WTC11 (cell line): ENCODE data around the gene FAM72A.

Source experiments
- ELF4 ChIP-seq: sonication (generic); formaldehyde crosslinking; IDR thresholded peaks from 2 replicates; pipeline ENCODE4 v1.8.1; 2022; ENCODE audit warnings: low read depth, mild to moderate bottlenecking, moderate library complexity, missing genetic modification reagents
- JUN ChIP-seq: sonication (generic); formaldehyde crosslinking; IDR thresholded peaks from 2 replicates; pipeline ENCODE4 v1.8.0; 2023; ENCODE audit warnings: mild to moderate bottlenecking, missing genetic modification reagents
- RELA ChIP-seq: sonication (generic); formaldehyde crosslinking; IDR thresholded peaks from 2 replicates; pipeline ENCODE4 v1.8.1; 2022; ENCODE audit warnings: missing genetic modification reagents, mild to moderate bottlenecking, borderline replicate concordance
- SMAD4 ChIP-seq: sonication (generic); formaldehyde crosslinking; IDR thresholded peaks from 2 replicates; pipeline ENCODE4 v1.8.0; 2022; ENCODE audit warnings: mild to moderate bottlenecking, missing genetic modification reagents
- SP1 ChIP-seq: sonication (generic); formaldehyde crosslinking; conservative IDR thresholded peaks from 2 replicates; pipeline ENCODE4 v1.8.1; 2022; ENCODE audit warnings: missing genetic modification reagents
- TEAD4 ChIP-seq: sonication (generic); formaldehyde crosslinking; IDR thresholded peaks from 2 replicates; pipeline ENCODE4 v1.8.0; 2022; ENCODE audit warnings: mild to moderate bottlenecking, missing genetic modification reagents
- TP53 ChIP-seq: sonication (generic); formaldehyde crosslinking; IDR thresholded peaks from 2 replicates; pipeline ENCODE4 v1.8.1; 2023; ENCODE audit warnings: mild to moderate bottlenecking, missing genetic modification reagents
- TF ChIP-seq, protein P1 (sequence below): fragments of 200-600 bp; IDR thresholded peaks from 2 replicates; pipeline ENCODE4 v1.8.0; 2022; ENCODE audit warnings: antibody characterized with exemption
- TF ChIP-seq, protein P2 (sequence below): sonication (generic); formaldehyde crosslinking; IDR thresholded peaks from 2 replicates; pipeline ENCODE4 v1.8.0; 2022; ENCODE audit warnings: mild to moderate bottlenecking, missing genetic modification reagents
- TF ChIP-seq, protein P3 (sequence below): sonication (generic); formaldehyde crosslinking; conservative IDR thresholded peaks from 2 replicates; pipeline ENCODE4 v1.8.1; 2022; ENCODE audit warnings: mild to moderate bottlenecking, missing genetic modification reagents

DNA sequence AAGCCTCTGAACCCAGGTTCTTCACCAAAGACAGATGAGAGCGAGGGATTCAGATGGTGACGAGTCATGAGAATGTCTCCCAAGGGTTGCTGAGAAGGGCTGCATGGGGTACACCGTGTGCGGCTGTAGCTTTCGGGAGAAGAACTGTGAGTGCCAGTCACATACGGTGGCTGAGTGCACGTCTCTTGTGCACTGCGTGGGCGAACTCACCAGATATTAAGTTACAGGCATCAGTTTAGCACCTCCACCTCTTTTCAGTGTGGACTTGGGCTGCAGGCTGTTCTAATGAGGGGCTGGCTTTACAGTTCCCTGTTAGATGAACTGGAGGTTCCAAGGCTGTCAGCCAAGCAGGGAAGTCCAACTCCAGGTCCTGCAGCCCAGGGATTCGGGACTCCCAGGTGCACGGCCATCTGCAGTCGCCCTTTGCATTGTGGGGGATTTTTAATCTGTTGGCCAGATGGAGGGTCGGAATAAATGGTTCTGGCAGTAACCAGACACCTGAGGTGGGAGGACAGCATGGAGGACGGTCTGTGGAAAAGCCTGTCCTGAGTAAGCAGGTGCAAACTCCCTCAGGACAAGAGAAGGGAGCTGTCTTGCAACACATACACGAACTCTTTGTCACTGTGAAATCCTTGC lies 59.0 kb downstream of the FAM72A start:
- no peak for TF ChIP-seq SP1 (CRISPR knock-in tag)
- TF ChIP-seq TEAD4 (CRISPR knock-in tag) = no peak
- TF ChIP-seq, protein P1, sequence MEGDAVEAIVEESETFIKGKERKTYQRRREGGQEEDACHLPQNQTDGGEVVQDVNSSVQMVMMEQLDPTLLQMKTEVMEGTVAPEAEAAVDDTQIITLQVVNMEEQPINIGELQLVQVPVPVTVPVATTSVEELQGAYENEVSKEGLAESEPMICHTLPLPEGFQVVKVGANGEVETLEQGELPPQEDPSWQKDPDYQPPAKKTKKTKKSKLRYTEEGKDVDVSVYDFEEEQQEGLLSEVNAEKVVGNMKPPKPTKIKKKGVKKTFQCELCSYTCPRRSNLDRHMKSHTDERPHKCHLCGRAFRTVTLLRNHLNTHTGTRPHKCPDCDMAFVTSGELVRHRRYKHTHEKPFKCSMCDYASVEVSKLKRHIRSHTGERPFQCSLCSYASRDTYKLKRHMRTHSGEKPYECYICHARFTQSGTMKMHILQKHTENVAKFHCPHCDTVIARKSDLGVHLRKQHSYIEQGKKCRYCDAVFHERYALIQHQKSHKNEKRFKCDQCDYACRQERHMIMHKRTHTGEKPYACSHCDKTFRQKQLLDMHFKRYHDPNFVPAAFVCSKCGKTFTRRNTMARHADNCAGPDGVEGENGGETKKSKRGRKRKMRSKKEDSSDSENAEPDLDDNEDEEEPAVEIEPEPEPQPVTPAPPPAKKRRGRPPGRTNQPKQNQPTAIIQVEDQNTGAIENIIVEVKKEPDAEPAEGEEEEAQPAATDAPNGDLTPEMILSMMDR = no peak
- TF ChIP-seq ELF4 (CRISPR knock-in tag) = no peak
- no peak for TF ChIP-seq RELA (CRISPR knock-in tag)
- TF ChIP-seq, protein P2, sequence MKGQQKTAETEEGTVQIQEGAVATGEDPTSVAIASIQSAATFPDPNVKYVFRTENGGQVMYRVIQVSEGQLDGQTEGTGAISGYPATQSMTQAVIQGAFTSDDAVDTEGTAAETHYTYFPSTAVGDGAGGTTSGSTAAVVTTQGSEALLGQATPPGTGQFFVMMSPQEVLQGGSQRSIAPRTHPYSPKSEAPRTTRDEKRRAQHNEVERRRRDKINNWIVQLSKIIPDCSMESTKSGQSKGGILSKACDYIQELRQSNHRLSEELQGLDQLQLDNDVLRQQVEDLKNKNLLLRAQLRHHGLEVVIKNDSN (CRISPR knock-in tag) = no peak
- TF ChIP-seq JUN (CRISPR knock-in tag) = no peak
- TF ChIP-seq SMAD4 (CRISPR knock-in tag) = no peak
- TF ChIP-seq, protein P3, sequence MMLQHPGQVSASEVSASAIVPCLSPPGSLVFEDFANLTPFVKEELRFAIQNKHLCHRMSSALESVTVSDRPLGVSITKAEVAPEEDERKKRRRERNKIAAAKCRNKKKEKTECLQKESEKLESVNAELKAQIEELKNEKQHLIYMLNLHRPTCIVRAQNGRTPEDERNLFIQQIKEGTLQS (CRISPR knock-in tag) = no peak
- no peak for TF ChIP-seq TP53 (CRISPR knock-in tag)
